ENCODE data around the gene PSMD4.
"Not testable (repeated sequence)": the region's sequence is repeated elsewhere in the genome, so short reads cannot be mapped to it uniquely, and the experiment has no call there.

Gene PSMD4

GRCh38 chr1:151265446-151266236, 11.1 kb downstream of the PSMD4 start:
- Histone ChIP-seq H3K4me2 (peak overlapping the region in 3 of 11 experiments; percentile 68 to 75 (median 75); a peak in 4 of 22 replicates), H3K27me3 (no peaks in the 10 kb centered on the region), H3K4me1 (peaks cover 0 to 53% (median 21%) of the 10 kb centered on the region in 10 experiments; a peak in 14 of 20 replicates), H3K36me3 (peaks cover 84 to 100% (median 95%) of the 10 kb centered on the region in 11 experiments), H4K20me1 (peaks cover 0 to 54% (median 18%) of the 10 kb centered on the region in 11 experiments; a peak in 11 of 22 replicates), H3K9ac (peak overlapping the region in 1 of 11 experiments; percentile 7; a peak in 1 of 22 replicates), H3K27ac (peak overlapping the region in 5 of 11 experiments; percentile 2 to 59 (median 24); a peak in 4 of 22 replicates), H3K4me3 (no peak overlapping the region), H3K9me3 (replicated peaks in 1 of 11) (no peaks in the 10 kb centered on the region)
- no peak for TF ChIP-seq Cebpa-rat (IDR thresholded peaks at IDR 0.05)

DNA sequence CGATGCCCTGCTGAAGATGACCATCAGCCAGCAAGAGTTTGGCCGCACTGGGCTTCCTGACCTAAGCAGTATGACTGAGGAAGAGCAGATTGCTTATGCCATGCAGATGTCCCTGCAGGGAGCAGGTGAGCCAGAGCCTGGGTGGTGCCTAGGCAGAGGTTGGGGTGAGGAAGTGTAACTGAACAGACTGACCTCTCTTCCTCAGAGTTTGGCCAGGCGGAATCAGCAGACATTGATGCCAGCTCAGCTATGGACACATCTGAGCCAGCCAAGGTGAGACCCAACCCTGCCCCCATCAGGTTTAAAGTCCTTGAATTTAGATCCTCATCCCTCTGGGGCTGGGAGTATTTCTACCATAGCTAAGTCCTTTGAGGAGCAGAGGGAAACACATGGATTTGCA, 11.8 kb downstream of the PSMD4 start:
- no peak overlapping the region for H3K4me2 ChIP-seq
- H4K20me1 ChIP-seq = peaks cover 0 to 48% (median 12%) of the 10 kb centered on the region in 11 experiments; a peak in 10 of 22 replicates
- TF ChIP-seq Cebpa-rat (IDR thresholded peaks at IDR 0.05) = no peak
- no peak overlapping the region for H3K4me3 ChIP-seq
- H3K36me3 ChIP-seq = peaks cover 89 to 100% (median 97%) of the 10 kb centered on the region in 11 experiments
- H3K27ac ChIP-seq = peak overlapping the region in 2 of 11 experiments; percentile 2 to 59; a peak in 2 of 22 replicates
- no peaks in the 10 kb centered on the region for H3K9me3 ChIP-seq (replicated peaks in 1 of 11)
- no peaks in the 10 kb centered on the region for H3K27me3 ChIP-seq
- H3K9ac ChIP-seq = 0 out of 22 replicates have a peak overlapping the region, but pooled peaks of 1 of the 11 experiments have one; percentile 7
- peaks cover 0 to 56% (median 21%) of the 10 kb centered on the region in 10 experiments; a peak in 14 of 20 replicates for H3K4me1 ChIP-seq

GRCh38 chr1:151266821-151267220, 12.3 kb downstream of the PSMD4 start:
- Histone ChIP-seq H3K4me1 (peaks cover 0 to 61% (median 22%) of the 10 kb centered on the region in 10 experiments; a peak in 14 of 20 replicates), H3K4me3 (no peak overlapping the region), H3K9ac (no peak overlapping the region; a peak in 2 of 22 replicates), H3K9me3 (replicated peaks in 1 of 11) (no peaks in the 10 kb centered on the region), H3K27ac (no peak overlapping the region; a peak in 1 of 22 replicates), H3K36me3 (peaks cover 87 to 100% (median 97%) of the 10 kb centered on the region in 11 experiments), H3K27me3 (no peaks in the 10 kb centered on the region), H4K20me1 (peaks cover 0 to 43% (median 7%) of the 10 kb centered on the region in 11 experiments; a peak in 10 of 22 replicates), H3K4me2 (no peak overlapping the region)
- no peak for TF ChIP-seq Cebpa-rat (IDR thresholded peaks at IDR 0.05)

DNA sequence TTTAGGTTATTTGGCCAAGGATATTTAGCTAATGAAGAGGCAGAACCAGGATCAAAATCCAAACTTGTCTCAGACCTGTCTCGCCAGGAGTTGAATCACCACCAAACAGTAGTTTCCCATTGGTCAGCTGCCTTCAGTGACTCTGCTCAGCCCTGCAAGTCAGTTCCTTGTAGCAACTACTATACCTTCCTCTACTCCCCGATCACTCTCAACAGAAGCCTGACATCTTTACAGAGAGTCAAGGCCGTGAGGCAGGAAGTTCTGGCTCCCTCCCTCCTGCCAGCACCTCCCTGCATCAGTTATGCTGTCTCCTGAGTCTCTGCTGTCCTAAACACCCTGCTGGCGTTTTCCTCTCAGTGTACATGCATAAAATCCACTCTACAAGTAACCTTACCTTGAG, 13.2 kb downstream of the PSMD4 start:
- H3K27ac ChIP-seq = peak overlapping the region in 1 of 11 experiments; percentile 15; a peak in 1 of 22 replicates
- H3K36me3 ChIP-seq = peaks cover 78 to 100% (median 91%) of the 10 kb centered on the region in 11 experiments
- H3K9ac ChIP-seq = 0 out of 22 replicates have a peak overlapping the region, but pooled peaks of 1 of the 11 experiments have one; percentile 13
- peaks cover 0 to 58% (median 22%) of the 10 kb centered on the region in 10 experiments; a peak in 14 of 20 replicates for H3K4me1 ChIP-seq
- H3K27me3 ChIP-seq = no peaks in the 10 kb centered on the region
- H4K20me1 ChIP-seq = peaks cover 0 to 33% (median 4%) of the 10 kb centered on the region in 11 experiments; a peak in 7 of 22 replicates
- no peak for TF ChIP-seq Cebpa-rat (IDR thresholded peaks at IDR 0.05)
- no peaks in the 10 kb centered on the region for H3K9me3 ChIP-seq (replicated peaks in 1 of 11)
- no peak overlapping the region for H3K4me3 ChIP-seq
- H3K4me2 ChIP-seq = no peak overlapping the region

GRCh38 chr1:151273924-151274466, 19.5 kb downstream of the PSMD4 start:
- no peaks in the 10 kb centered on the region for H3K9me3 ChIP-seq (replicated peaks in 1 of 11)
- TF ChIP-seq Cebpa-rat (IDR thresholded peaks at IDR 0.05) = no peak
- H3K36me3 ChIP-seq = peaks cover 15 to 52% (median 40%) of the 10 kb centered on the region in 11 experiments; a peak in 21 of 22 replicates
- peak overlapping the region in 8 of 11 experiments; percentile 9 to 96 (median 57); a peak in 11 of 22 replicates for H3K27ac ChIP-seq
- no peak overlapping the region for H3K9ac ChIP-seq
- H3K4me3 ChIP-seq = no peak overlapping the region
- H3K4me2 ChIP-seq = peak overlapping the region in 3 of 11 experiments; percentile 4 to 92 (median 88); a peak in 4 of 22 replicates
- no peaks in the 10 kb centered on the region for H3K27me3 ChIP-seq
- H4K20me1 ChIP-seq = no peaks in the 10 kb centered on the region
- peaks cover 16 to 62% (median 46%) of the 10 kb centered on the region in 10 experiments for H3K4me1 ChIP-seq

- not testable (repeated sequence) for H3K9me3 ChIP-seq (replicated peaks in 1 of 11)
Measured at GRCh38 chr1:151275341-151275740, 20.8 kb downstream of the PSMD4 start.

GRCh38 chr1:151277249-151277648, 22.7 kb downstream of the PSMD4 start:
- TF ChIP-seq Cebpa-rat (IDR thresholded peaks at IDR 0.05) = peak in 9 of 11 experiments; percentile 43 to 93 (median 79); a peak in 16 of 22 replicates
- H4K20me1 ChIP-seq = no peaks in the 10 kb centered on the region
- H3K27me3 ChIP-seq = no peaks in the 10 kb centered on the region
- no peaks in the 10 kb centered on the region for H3K9me3 ChIP-seq (replicated peaks in 1 of 11)
- H3K36me3 ChIP-seq = peaks cover 0 to 20% (median 11%) of the 10 kb centered on the region in 11 experiments; a peak in 13 of 22 replicates
- H3K4me2 ChIP-seq = peak overlapping the region; percentile 56 to 94 (median 82)
- peak overlapping the region in 3 of 10 experiments; percentile 3 to 32 (median 18); a peak in 3 of 20 replicates for H3K4me3 ChIP-seq
- peak overlapping the region in 10 of 11 experiments; percentile 45 to 78 (median 69); a peak in 19 of 22 replicates for H3K9ac ChIP-seq
- H3K4me1 ChIP-seq = peaks cover 22 to 74% (median 63%) of the 10 kb centered on the region in 10 experiments
- peak overlapping the region; percentile 51 to 96 (median 90); a peak in 21 of 22 replicates for H3K27ac ChIP-seq

More at GRCh38 chr1:151275341-151275740, 20.8 kb downstream of the PSMD4 start:
- H3K4me3 ChIP-seq, H4K20me1 ChIP-seq, H3K27me3 ChIP-seq: not testable (repeated sequence)
- H3K9ac ChIP-seq = peak overlapping the region in 3 of 11 experiments; percentile 15 to 78 (median 38); a peak in 5 of 22 replicates
- peak overlapping the region in 8 of 11 experiments; percentile 28 to 96 (median 90); a peak in 16 of 22 replicates for H3K27ac ChIP-seq
- peaks cover 5 to 39% (median 27%) of the 10 kb centered on the region in 11 experiments; a peak in 20 of 22 replicates for H3K36me3 ChIP-seq
- H3K4me2 ChIP-seq = peak overlapping the region in 9 of 11 experiments; percentile 18 to 92 (median 82); a peak in 15 of 22 replicates
- peaks cover 16 to 76% (median 59%) of the 10 kb centered on the region in 10 experiments for H3K4me1 ChIP-seq

DNA sequence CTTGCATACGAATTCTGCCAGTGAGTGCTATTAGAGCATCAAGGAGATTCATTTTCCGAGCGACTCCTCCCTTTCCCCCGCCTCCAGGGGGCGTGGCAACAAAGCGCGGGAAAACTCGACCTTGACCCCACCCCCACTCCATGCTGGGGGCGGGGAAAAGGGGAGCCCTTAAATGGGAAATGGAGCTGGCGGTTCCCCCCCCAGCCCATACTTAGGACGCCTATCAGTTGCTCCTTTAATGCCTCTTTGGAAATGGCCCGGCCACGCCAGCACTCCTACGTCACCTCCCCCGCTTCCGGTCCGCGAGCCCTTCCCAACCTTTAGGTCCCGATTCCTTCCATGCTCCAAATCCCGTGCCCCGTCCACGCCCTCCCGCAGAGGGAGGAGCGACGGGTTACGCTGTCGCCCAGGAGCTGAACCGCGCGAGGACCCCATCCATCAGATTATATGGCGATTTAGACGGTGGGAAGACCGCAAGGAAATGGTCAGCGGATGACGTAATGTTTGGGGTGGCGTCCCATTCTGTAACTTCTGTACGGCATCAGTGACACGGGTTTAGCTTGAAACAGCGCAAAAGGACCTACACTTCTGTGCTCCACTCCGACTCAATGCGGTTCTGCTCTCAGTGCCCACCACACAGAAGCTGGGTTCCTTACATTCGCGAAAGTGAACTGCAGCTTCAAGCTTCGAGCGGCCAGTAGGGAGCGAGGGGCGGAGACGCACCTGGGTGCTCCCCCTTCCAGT, 26.9 kb downstream of the PSMD4 start:
- Histone ChIP-seq H3K27me3 (no peaks in the 10 kb centered on the region), H3K4me2 (peak overlapping the region; percentile 62 to 97 (median 87)), H3K36me3 (peaks cover 18 to 24% (median 20%) of the 10 kb centered on the region in 11 experiments), H3K4me3 (peak overlapping the region; percentile 71 to 94 (median 88)), H3K9ac (peak overlapping the region; percentile 89 to 97 (median 92)), H4K20me1 (peaks cover 13 to 37% (median 31%) of the 10 kb centered on the region in 11 experiments; a peak in 21 of 22 replicates), H3K4me1 (peaks cover 35 to 70% (median 62%) of the 10 kb centered on the region in 10 experiments), H3K9me3 (replicated peaks in 1 of 11) (no peaks in the 10 kb centered on the region), H3K27ac (peak overlapping the region; percentile 80 to 96 (median 93))
- TF ChIP-seq Cebpa-rat (IDR thresholded peaks at IDR 0.05) = peak in 2 of 11 experiments; percentile 35 to 60; a peak in 2 of 22 replicates
